ENCODE data around the gene NEUROD1.

NEUROD1 gene

DNA sequence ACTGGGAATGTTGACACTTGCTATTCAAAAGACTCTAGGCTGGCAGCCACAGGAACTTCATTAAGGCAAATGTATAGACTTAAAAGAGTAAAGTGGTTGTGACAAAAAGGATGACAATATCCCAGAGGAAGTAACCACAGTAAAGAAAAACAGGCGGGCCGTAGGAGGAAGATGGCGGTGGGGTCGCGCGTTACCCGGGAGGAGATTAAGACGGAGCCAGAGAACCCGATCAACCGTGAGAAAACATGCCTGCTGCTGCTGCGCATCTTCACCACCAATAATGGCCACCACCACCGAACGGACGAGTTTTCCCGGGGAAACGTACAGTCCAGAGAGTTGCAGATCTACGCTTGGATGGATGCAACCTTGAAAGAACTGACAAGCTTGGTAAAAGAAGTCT, 14.0 kb upstream of the NEUROD1 start:
- no peaks in the 10 kb centered on the region for H3K4me1 ChIP-seq (ENCODE audit: insufficient read depth, low read length)
- no peak for ATAC-seq (ENCODE audit: insufficient read depth, low read depth)
- no peaks in the 10 kb centered on the region for H3K27me3 ChIP-seq (ENCODE audit: insufficient read depth, low read length, poor library complexity)

DNA sequence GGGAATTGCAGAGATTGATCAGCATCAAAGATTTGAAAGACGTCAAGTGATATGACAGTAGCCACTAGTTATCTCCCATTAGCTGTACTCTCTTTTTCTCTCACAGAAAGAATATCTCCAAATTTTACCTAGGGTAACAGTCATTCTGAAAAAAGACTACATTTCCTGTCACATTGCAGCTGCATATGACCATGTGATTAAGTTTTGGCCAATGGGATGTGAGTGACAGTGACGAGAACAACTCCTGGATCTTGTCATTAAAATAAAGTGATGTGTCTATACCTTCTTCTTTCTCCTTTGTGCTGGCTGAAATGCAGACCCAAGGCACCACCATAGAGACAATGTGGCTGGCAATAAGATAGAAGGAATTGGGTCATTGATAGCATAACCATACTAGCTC, 10.5 kb upstream of the NEUROD1 start:
- DNase-seq (no peak), ATAC-seq (ENCODE audit: insufficient read depth, low read depth) (no peak)
- no peak overlapping the region for H2AFZ ChIP-seq (ENCODE audit: low read depth, low read length)
- no peak overlapping the region for H3K4me2 ChIP-seq (ENCODE audit: insufficient read depth, low read length)
- H3K27ac ChIP-seq (ENCODE audit: low read length): no peak overlapping the region
- H3K27me3 ChIP-seq (ENCODE audit: insufficient read depth, low read length, poor library complexity): no peaks in the 10 kb centered on the region
- no peaks in the 10 kb centered on the region for H3K79me2 ChIP-seq (ENCODE audit: insufficient read depth, low read length)
- H3K9me3 ChIP-seq (ENCODE audit: insufficient read depth, low read length, severe bottlenecking): no peaks in the 10 kb centered on the region
- no peaks in the 10 kb centered on the region for H3K4me1 ChIP-seq (ENCODE audit: insufficient read depth, low read length)
- TF ChIP-seq EZH2 (IDR thresholded peaks at IDR 0.05; ENCODE audit: borderline replicate concordance, low read depth, low read length, severe bottlenecking): no peak
- TF ChIP-seq, protein P1, sequence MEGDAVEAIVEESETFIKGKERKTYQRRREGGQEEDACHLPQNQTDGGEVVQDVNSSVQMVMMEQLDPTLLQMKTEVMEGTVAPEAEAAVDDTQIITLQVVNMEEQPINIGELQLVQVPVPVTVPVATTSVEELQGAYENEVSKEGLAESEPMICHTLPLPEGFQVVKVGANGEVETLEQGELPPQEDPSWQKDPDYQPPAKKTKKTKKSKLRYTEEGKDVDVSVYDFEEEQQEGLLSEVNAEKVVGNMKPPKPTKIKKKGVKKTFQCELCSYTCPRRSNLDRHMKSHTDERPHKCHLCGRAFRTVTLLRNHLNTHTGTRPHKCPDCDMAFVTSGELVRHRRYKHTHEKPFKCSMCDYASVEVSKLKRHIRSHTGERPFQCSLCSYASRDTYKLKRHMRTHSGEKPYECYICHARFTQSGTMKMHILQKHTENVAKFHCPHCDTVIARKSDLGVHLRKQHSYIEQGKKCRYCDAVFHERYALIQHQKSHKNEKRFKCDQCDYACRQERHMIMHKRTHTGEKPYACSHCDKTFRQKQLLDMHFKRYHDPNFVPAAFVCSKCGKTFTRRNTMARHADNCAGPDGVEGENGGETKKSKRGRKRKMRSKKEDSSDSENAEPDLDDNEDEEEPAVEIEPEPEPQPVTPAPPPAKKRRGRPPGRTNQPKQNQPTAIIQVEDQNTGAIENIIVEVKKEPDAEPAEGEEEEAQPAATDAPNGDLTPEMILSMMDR (IDR thresholded peaks at IDR 0.05; ENCODE audit: borderline replicate concordance, extremely low read depth, low read length, poor library complexity, severe bottlenecking): no peak
- H3K9ac ChIP-seq (ENCODE audit: low read depth, low read length): no peak overlapping the region
- no peaks in the 10 kb centered on the region for H4K20me1 ChIP-seq (ENCODE audit: insufficient read depth, low read length)
- no peaks in the 10 kb centered on the region for H3K36me3 ChIP-seq (ENCODE audit: insufficient read depth, low read length)
- no peak overlapping the region for H3K4me3 ChIP-seq (ENCODE audit: low read depth in 1 of 2, low read length in 2 of 2)

More for the DNA sequence above, 14.0 kb upstream of the NEUROD1 start:
- no peaks in the 10 kb centered on the region for H3K79me2 ChIP-seq (ENCODE audit: insufficient read depth, low read length)
- no peak overlapping the region for H3K4me3 ChIP-seq (ENCODE audit: low read depth in 1 of 2, low read length in 2 of 2)
- no peak overlapping the region for H3K9ac ChIP-seq (ENCODE audit: low read depth, low read length)
- TF ChIP-seq, protein P1 (IDR thresholded peaks at IDR 0.05; ENCODE audit: borderline replicate concordance, extremely low read depth, low read length, poor library complexity, severe bottlenecking): no peak
- TF ChIP-seq EZH2 (IDR thresholded peaks at IDR 0.05; ENCODE audit: borderline replicate concordance, low read depth, low read length, severe bottlenecking): no peak
- H3K9me3 ChIP-seq (ENCODE audit: insufficient read depth, low read length, severe bottlenecking): no peaks in the 10 kb centered on the region
- no peaks in the 10 kb centered on the region for H4K20me1 ChIP-seq (ENCODE audit: insufficient read depth, low read length)
- no peak overlapping the region for H3K4me2 ChIP-seq (ENCODE audit: insufficient read depth, low read length)
- H3K36me3 ChIP-seq (ENCODE audit: insufficient read depth, low read length): no peaks in the 10 kb centered on the region
- DNase-seq: no peak
- no peak overlapping the region for H2AFZ ChIP-seq (ENCODE audit: low read depth, low read length)
- no peak overlapping the region for H3K27ac ChIP-seq (ENCODE audit: low read length)

DNA sequence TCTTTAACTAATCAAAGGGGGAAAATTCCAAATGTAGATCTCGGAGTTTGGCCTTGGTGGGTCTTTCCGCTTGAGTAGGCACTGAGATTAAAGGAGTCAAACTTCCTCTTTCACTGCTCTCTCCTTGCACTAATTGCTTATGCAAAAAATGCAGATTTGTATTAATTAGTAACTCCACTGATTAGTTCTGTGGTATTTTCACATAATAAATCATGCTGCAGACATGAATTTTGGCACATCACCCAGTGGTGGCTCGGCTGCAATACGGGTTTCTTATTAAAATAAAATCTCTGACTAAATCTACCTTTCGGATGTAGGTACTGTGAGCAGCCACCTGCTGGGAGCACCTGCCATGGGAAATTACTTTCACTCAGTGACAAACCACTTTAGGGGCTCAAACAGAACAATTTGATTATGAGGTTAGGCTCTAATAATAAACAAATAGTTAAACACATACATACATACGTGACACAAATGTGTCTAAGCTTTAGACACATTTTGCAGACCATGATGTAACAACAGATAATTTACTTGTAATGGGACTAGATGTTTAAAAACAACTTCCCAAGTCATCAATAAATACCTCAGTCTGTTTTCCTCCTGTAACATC, 6.4 kb upstream of the NEUROD1 start:
- Histone ChIP-seq H3K27ac (ENCODE audit: low read length) (no peak overlapping the region), H3K9me3 (ENCODE audit: insufficient read depth, low read length, severe bottlenecking) (no peaks in the 10 kb centered on the region), H3K4me2 (ENCODE audit: insufficient read depth, low read length) (no peak overlapping the region), H3K4me1 (ENCODE audit: insufficient read depth, low read length) (no peaks in the 10 kb centered on the region), H3K9ac (ENCODE audit: low read depth, low read length) (no peak overlapping the region), H3K4me3 (ENCODE audit: low read depth in 1 of 2, low read length in 2 of 2) (no peak overlapping the region), H2AFZ (ENCODE audit: low read depth, low read length) (no peak overlapping the region), H3K36me3 (ENCODE audit: insufficient read depth, low read length) (no peaks in the 10 kb centered on the region), H4K20me1 (ENCODE audit: insufficient read depth, low read length) (no peaks in the 10 kb centered on the region), H3K79me2 (ENCODE audit: insufficient read depth, low read length) (no peaks in the 10 kb centered on the region), H3K27me3 (ENCODE audit: insufficient read depth, low read length, poor library complexity) (no peaks in the 10 kb centered on the region)
- ATAC-seq (ENCODE audit: insufficient read depth, low read depth) (no peak), DNase-seq (no peak)
- TF ChIP-seq, protein P1 (IDR thresholded peaks at IDR 0.05; ENCODE audit: borderline replicate concordance, extremely low read depth, low read length, poor library complexity, severe bottlenecking): no peak
- no peak for TF ChIP-seq EZH2 (IDR thresholded peaks at IDR 0.05; ENCODE audit: borderline replicate concordance, low read depth, low read length, severe bottlenecking)

Measured in DND-41 (cell line).